CD4-positive, alpha-beta T cell treated with Interleukin-6 for 4 hours (primary cell): ENCODE measurements around the gene ZMYND15.
"Not testable (repeated sequence)": the region's sequence is repeated elsewhere in the genome, so short reads cannot be mapped to it uniquely, and the experiment has no call there.

Source experiments
- DNase-seq: peaks from one replicate; pipeline ENCODE4 v3.0.0-alpha.2; 2020; ENCODE audit warnings: mixed read lengths

ZMYND15 gene

GRCh38 chr17:4739122-4740024 lies at the start of gene ZMYND15, which contains the start of gene CXCL16:
ZMYND15 (plus strand) TSS chr17:4739833; CDS start chr17:4740549, 716 bp downstream.
CXCL16 (minus strand) TSS chr17:4739928; CDS start chr17:4739339, 589 bp downstream.
- peak; percentile 74 for DNase-seq

- not testable (repeated sequence) for DNase-seq
These were observed 49.8 kb upstream of the ZMYND15 start for GRCh38 chr17:4689872-4690271.

GRCh38 chr17:4690745-4691144 lies 48.9 kb upstream of the ZMYND15 start:
- DNase-seq, result no peak

GRCh38 chr17:4691686-4692085 lies 47.9 kb upstream of the ZMYND15 start:
- no peak for DNase-seq

GRCh38 chr17:4693416-4693815 lies 46.2 kb upstream of the ZMYND15 start:
- no peak for DNase-seq

- DNase-seq, result no peak
These were observed 43.2 kb upstream of the ZMYND15 start for GRCh38 chr17:4696437-4696805.

- DNase-seq, result not testable (repeated sequence)
These were observed 40.1 kb upstream of the ZMYND15 start for GRCh38 chr17:4699401-4700056.

- no peak for DNase-seq
These were observed 38.5 kb upstream of the ZMYND15 start for GRCh38 chr17:4701116-4701515.

GRCh38 chr17:4703330-4703691 lies 36.3 kb upstream of the ZMYND15 start:
- DNase-seq, result no peak

GRCh38 chr17:4704574-4704907 lies 35.1 kb upstream of the ZMYND15 start:
- not testable (repeated sequence) for DNase-seq

GRCh38 chr17:4704991-4705390 lies 34.6 kb upstream of the ZMYND15 start:
- DNase-seq, result no peak

- no peak for DNase-seq
These were observed 33.5 kb upstream of the ZMYND15 start for GRCh38 chr17:4706121-4706520.

GRCh38 chr17:4708436-4708835 lies 31.2 kb upstream of the ZMYND15 start:
- DNase-seq, result peak; percentile 52

- peak; percentile 100 for DNase-seq
These were observed 29.6 kb upstream of the ZMYND15 start, which contains the start of gene ARRB2 for GRCh38 chr17:4709794-4710692. ARRB2 (plus strand) TSS chr17:4710632; CDS start chr17:4710722, 90 bp downstream.

GRCh38 chr17:4710693-4711634 lies 28.7 kb upstream of the ZMYND15 start:
- DNase-seq, result peak; percentile 75

GRCh38 chr17:4711661-4712181 lies 27.9 kb upstream of the ZMYND15 start:
- DNase-seq, result no peak

- DNase-seq, result no peak
These were observed 27.1 kb upstream of the ZMYND15 start for GRCh38 chr17:4712526-4712925.

GRCh38 chr17:4714340-4715062 lies 25.1 kb upstream of the ZMYND15 start:
- DNase-seq, result not testable (repeated sequence)

- peak; percentile 81 for DNase-seq
These were observed 24.4 kb upstream of the ZMYND15 start for GRCh38 chr17:4715063-4715744.

GRCh38 chr17:4716081-4716480 lies 23.6 kb upstream of the ZMYND15 start:
- DNase-seq, result no peak
